HG03064 (cell line): Measurements from ENCODE around the gene SLC25A18.

Experiments used
- ATAC-seq: cut with Tn5 transposase; IDR thresholded peaks from one replicate; pipeline ENCODE4 v1.9.1; 2021; ENCODE audit warnings: low read depth; ENCODE audit not compliant: unreplicated experiment

Gene SLC25A18

GRCh38 chr22:17569971-17570511, 6.7 kb downstream of the SLC25A18 start:
- ATAC-seq, result no peak

- ATAC-seq, result no peak
These were observed 7.7 kb downstream of the SLC25A18 start for GRCh38 chr22:17570851-17571631.

- ATAC-seq, result no peak
These were observed 11.9 kb downstream of the SLC25A18 start for GRCh38 chr22:17575151-17575550.

- ATAC-seq, result no peak
These were observed 12.4 kb downstream of the SLC25A18 start for GRCh38 chr22:17575681-17576080.

GRCh38 chr22:17576470-17576869, 13.2 kb downstream of the SLC25A18 start:
- no peak for ATAC-seq

- no peak for ATAC-seq
These were observed 14.9 kb downstream of the SLC25A18 start for GRCh38 chr22:17578136-17578754.

- no peak for ATAC-seq
These were observed 16.3 kb downstream of the SLC25A18 start for GRCh38 chr22:17579535-17579981.

GRCh38 chr22:17580441-17581031, 17.2 kb downstream of the SLC25A18 start:
- no peak for ATAC-seq

- no peak for ATAC-seq
These were observed 17.8 kb downstream of the SLC25A18 start for GRCh38 chr22:17581056-17581455.

- no peak for ATAC-seq
These were observed 18.3 kb downstream of the SLC25A18 start for GRCh38 chr22:17581631-17582030.

- no peak for ATAC-seq
These were observed 19.9 kb downstream of the SLC25A18 start for GRCh38 chr22:17583151-17583550.

GRCh38 chr22:17586831-17587440, 23.6 kb downstream of the SLC25A18 start:
- ATAC-seq, result no peak

- no peak for ATAC-seq
These were observed 24.3 kb downstream of the SLC25A18 start for GRCh38 chr22:17587629-17588028.

GRCh38 chr22:17588606-17589005, 25.3 kb downstream of the SLC25A18 start:
- no peak for ATAC-seq

GRCh38 chr22:17589810-17590375, 26.6 kb downstream of the SLC25A18 start:
- no peak for ATAC-seq

GRCh38 chr22:17590586-17590985, 27.3 kb downstream of the SLC25A18 start:
- ATAC-seq, result no peak

- no peak for ATAC-seq
These were observed 28.9 kb downstream of the SLC25A18 start for GRCh38 chr22:17592201-17592600.

- ATAC-seq, result no peak
These were observed 32.9 kb downstream of the SLC25A18 start for GRCh38 chr22:17596226-17596625.

- ATAC-seq, result no peak
These were observed 33.9 kb downstream of the SLC25A18 start for GRCh38 chr22:17597217-17597616.

- ATAC-seq, result no peak
These were observed 35.0 kb downstream of the SLC25A18 start for GRCh38 chr22:17598318-17598717.

GRCh38 chr22:17601031-17601430, 37.7 kb downstream of the SLC25A18 start:
- ATAC-seq, result no peak
